ENCODE results near the gene RC3H2.

The RC3H2 gene

GRCh38 chr9:122800066-122801060 lies 104.8 kb downstream of the RC3H2 start, which contains the start of gene OR1K1:
OR1K1 (plus strand) TSS chr9:122800123; CDS start chr9:122800123, 0 bp downstream.
- no peak for FAIRE-seq

DNA sequence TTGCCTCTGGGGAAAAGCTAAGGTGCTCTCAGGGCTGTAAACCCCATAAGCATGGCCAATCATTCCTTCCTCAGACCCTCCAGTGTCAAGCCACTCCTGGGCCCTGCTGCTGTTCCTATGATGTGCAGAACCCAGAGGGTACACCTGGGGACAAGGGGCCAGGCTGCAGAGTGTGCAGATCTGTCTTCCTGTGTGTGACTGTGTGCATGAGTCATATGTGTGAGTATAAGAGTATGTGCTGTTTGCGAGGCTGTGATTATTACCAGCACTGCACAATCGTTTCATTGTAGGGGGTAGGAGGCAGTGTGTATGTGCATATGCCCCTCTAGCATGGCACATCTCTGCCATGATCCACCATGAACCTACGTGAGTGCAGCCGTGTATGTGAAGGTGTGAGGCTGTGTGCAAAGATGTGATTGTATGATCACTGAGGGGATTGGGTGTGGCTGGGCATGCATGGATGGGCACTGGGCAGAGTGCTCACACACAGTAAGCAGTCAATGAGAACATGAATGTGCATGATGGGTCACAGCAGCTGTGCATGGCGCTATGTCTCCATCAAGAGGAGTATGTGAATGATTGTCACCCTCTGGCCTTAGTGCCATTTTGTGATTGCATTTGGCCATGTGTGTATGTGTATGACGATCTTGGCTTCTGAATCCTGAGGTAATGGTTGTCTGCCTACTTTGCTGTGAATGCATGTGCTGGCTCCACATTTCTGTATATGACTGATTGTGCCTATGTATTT lies 107.7 kb downstream of the RC3H2 start:
- no peak for FAIRE-seq
